HEK293 (cell line): ENCODE data around the gene MYO7B.

ENCODE experiments used
- CTCF ChIA-PET: fragments of 350-600 bp; formaldehyde crosslinking; extraction: SDS; loops from one replicate; lab custom pipeline; 2021; ENCODE audit warnings: antibody characterized with exemption; lab: Yijun Ruan, JAX
- POLR2A ChIA-PET: fragments of 300-600 bp; formaldehyde crosslinking; extraction: SDS; loops from one replicate; lab custom pipeline; 2020; ENCODE audit warnings: antibody characterized with exemption, inconsistent platforms; lab: Yijun Ruan, JAX
- H3K27ac ChIP-seq: fragments of 200-500 bp; sonication (Bioruptor generic); 2 replicates; pipeline ENCODE4 v1.5.1; 2014; ENCODE audit warnings: low read depth, low read length, control low read depth, inconsistent platforms; ENCODE audit errors: extremely low read depth
- H3K36me3 ChIP-seq, 2 experiments: fragments of 200-500 bp in 1 of 2; sonication (Bioruptor generic) in 1 of 2; 1 replicate in 1 of 2; 2 replicates in 1 of 2; pipeline ENCODE4 v1.5.1; 2014 to 2017; ENCODE audit warnings: inconsistent platforms in 2 of 2, low read length in 2 of 2; ENCODE audit not compliant: control insufficient read depth in 2 of 2, insufficient read depth in 1 of 2
- H3K4me1 ChIP-seq: fragments of 200-500 bp; sonication (Bioruptor generic); 2 replicates; pipeline ENCODE4 v1.5.1; 2014; ENCODE audit warnings: mild to moderate bottlenecking, low read length, inconsistent platforms; ENCODE audit not compliant: control insufficient read depth, insufficient read depth
- H3K4me3 ChIP-seq: 2 replicates; pipeline ENCODE4 v1.5.1; 2011; ENCODE audit warnings: low read depth, mild to moderate bottlenecking, control low read depth, low read length, moderate library complexity
- H3K9me3 ChIP-seq: fragments of 200-500 bp; sonication (Bioruptor generic); 2 replicates; pipeline ENCODE4 v1.5.1; 2014; ENCODE audit warnings: low read depth, low read length, inconsistent platforms; ENCODE audit not compliant: control insufficient read depth, insufficient read depth
- FEZF1 ChIP-seq: fragments of 450-650 bp; formaldehyde crosslinking; IDR thresholded peaks from 2 replicates; pipeline ENCODE4 v1.5.1; 2016; ENCODE audit warnings: missing biosample characterization, missing genetic modification characterization
- MZF1 ChIP-seq: fragments of 450-650 bp; formaldehyde crosslinking; IDR thresholded peaks from 2 replicates; pipeline ENCODE4 v1.5.1; 2017; ENCODE audit warnings: missing biosample characterization, missing genetic modification characterization, borderline replicate concordance
- SP7 ChIP-seq: fragments of 450-650 bp; formaldehyde crosslinking; IDR thresholded peaks from 2 replicates; pipeline ENCODE4 v1.5.1; 2016; ENCODE audit warnings: missing biosample characterization, missing genetic modification characterization
- TSHZ1 ChIP-seq: fragments of 450-650 bp; formaldehyde crosslinking; IDR thresholded peaks from 2 replicates; pipeline ENCODE4 v1.5.1; 2016; ENCODE audit warnings: missing biosample characterization, missing genetic modification characterization, borderline replicate concordance
- WT1 ChIP-seq: fragments of 450-650 bp; formaldehyde crosslinking; IDR thresholded peaks from 2 replicates; pipeline ENCODE4 v1.5.1; 2016; ENCODE audit warnings: missing biosample characterization, missing genetic modification characterization
- ZBTB17 ChIP-seq: fragments of 450-650 bp; formaldehyde crosslinking; IDR thresholded peaks from 2 replicates; pipeline ENCODE4 v1.5.1; 2016; ENCODE audit warnings: missing biosample characterization, missing genetic modification characterization
- ZFP3 ChIP-seq: fragments of 450-650 bp; formaldehyde crosslinking; IDR thresholded peaks from 2 replicates; pipeline ENCODE4 v1.5.1; 2016; ENCODE audit warnings: low read depth, missing biosample characterization, missing genetic modification characterization
- ZIC2 ChIP-seq: fragments of 450-650 bp; formaldehyde crosslinking; IDR thresholded peaks from 2 replicates; pipeline ENCODE4 v1.5.1; 2016; ENCODE audit warnings: missing biosample characterization, missing genetic modification characterization
- ZNF148 ChIP-seq: fragments of 450-650 bp; formaldehyde crosslinking; IDR thresholded peaks from 2 replicates; pipeline ENCODE4 v1.5.0; 2017; ENCODE audit warnings: missing biosample characterization, missing genetic modification characterization, borderline replicate concordance
- ZNF214 ChIP-seq: fragments of 450-650 bp; formaldehyde crosslinking; IDR thresholded peaks from 2 replicates; pipeline ENCODE4 v1.5.1; 2017; ENCODE audit warnings: missing biosample characterization, mild to moderate bottlenecking, missing genetic modification characterization, borderline replicate concordance
- ZNF366 ChIP-seq: fragments of 450-650 bp; formaldehyde crosslinking; conservative IDR thresholded peaks from 2 replicates; pipeline ENCODE4 v1.5.1; 2016; ENCODE audit warnings: missing biosample characterization, missing genetic modification characterization
- ZNF423 ChIP-seq: fragments of 450-650 bp; formaldehyde crosslinking; IDR thresholded peaks from 2 replicates; pipeline ENCODE4 v1.5.1; 2016; ENCODE audit warnings: missing biosample characterization, missing genetic modification characterization
- ZNF571 ChIP-seq: fragments of 450-650 bp; formaldehyde crosslinking; IDR thresholded peaks from 2 replicates; pipeline ENCODE4 v1.5.0; 2017; ENCODE audit warnings: missing biosample characterization, missing genetic modification characterization
- ZNF624 ChIP-seq: fragments of 450-650 bp; formaldehyde crosslinking; IDR thresholded peaks from 2 replicates; pipeline ENCODE4 v1.5.1; 2017; ENCODE audit warnings: missing biosample characterization, missing genetic modification characterization
- ZNF658 ChIP-seq: fragments of 450-650 bp; formaldehyde crosslinking; IDR thresholded peaks from 2 replicates; pipeline ENCODE4; 2016; ENCODE audit warnings: missing biosample characterization, missing genetic modification characterization
- ZNF701 ChIP-seq: fragments of 450-650 bp; formaldehyde crosslinking; IDR thresholded peaks from 2 replicates; pipeline ENCODE4 v1.5.1; 2016; ENCODE audit warnings: missing biosample characterization, missing genetic modification characterization
- ZSCAN23 ChIP-seq: fragments of 450-650 bp; formaldehyde crosslinking; IDR thresholded peaks from 2 replicates; pipeline ENCODE4 v1.5.1; 2016; ENCODE audit warnings: missing biosample characterization, missing genetic modification characterization
- TF ChIP-seq, protein P1 (sequence below): fragments of 450-650 bp; formaldehyde crosslinking; IDR thresholded peaks from 2 replicates; pipeline ENCODE4 v1.5.1; 2016; ENCODE audit warnings: missing biosample characterization, missing genetic modification characterization, low read depth

The MYO7B gene

GRCh38 chr2:127586136-127586535 is 50.7 kb downstream of the MYO7B start:
- Histone ChIP-seq H3K9me3 (no peaks in the 10 kb centered on the region), H3K4me3 (no peak overlapping the region), H3K4me1 (no peaks in the 10 kb centered on the region)
- POLR2A ChIA-PET = no interaction called here
- TF ChIP-seq ZNF214 (tag by site-specific recombination) (no peak), ZSCAN23 (tag by site-specific recombination) (no peak), ZNF423 (tag by site-specific recombination) (no peak), ZNF571 (tag by site-specific recombination) (no peak), FEZF1 (tag by site-specific recombination) (no peak), ZNF658 (tag by site-specific recombination) (no peak), MZF1 (no peak), ZNF366 (no peak), ZFP3 (tag by site-specific recombination) (no peak), ZNF624 (tag by site-specific recombination) (no peak), ZNF701 (no peak), ZNF148 (no peak), WT1 (no peak), ZBTB17 (tag by site-specific recombination) (no peak), SP7 (tag by site-specific recombination) (no peak)
- TF ChIP-seq, protein P1, sequence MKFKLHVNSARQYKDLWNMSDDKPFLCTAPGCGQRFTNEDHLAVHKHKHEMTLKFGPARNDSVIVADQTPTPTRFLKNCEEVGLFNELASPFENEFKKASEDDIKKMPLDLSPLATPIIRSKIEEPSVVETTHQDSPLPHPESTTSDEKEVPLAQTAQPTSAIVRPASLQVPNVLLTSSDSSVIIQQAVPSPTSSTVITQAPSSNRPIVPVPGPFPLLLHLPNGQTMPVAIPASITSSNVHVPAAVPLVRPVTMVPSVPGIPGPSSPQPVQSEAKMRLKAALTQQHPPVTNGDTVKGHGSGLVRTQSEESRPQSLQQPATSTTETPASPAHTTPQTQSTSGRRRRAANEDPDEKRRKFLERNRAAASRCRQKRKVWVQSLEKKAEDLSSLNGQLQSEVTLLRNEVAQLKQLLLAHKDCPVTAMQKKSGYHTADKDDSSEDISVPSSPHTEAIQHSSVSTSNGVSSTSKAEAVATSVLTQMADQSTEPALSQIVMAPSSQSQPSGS (tag by site-specific recombination) = no peak
- TF ChIP-seq, all 188 proteins: peak for 0
- H3K36me3 ChIP-seq = no peaks in the 10 kb centered on the region
- CTCF ChIA-PET = interaction anchor here (1.2 kb wide), 1 partner anchor 18 kb away, joined by 4 read pairs; no protein-coding TSS in a partner anchor
- no peak overlapping the region for H3K27ac ChIP-seq

DNA sequence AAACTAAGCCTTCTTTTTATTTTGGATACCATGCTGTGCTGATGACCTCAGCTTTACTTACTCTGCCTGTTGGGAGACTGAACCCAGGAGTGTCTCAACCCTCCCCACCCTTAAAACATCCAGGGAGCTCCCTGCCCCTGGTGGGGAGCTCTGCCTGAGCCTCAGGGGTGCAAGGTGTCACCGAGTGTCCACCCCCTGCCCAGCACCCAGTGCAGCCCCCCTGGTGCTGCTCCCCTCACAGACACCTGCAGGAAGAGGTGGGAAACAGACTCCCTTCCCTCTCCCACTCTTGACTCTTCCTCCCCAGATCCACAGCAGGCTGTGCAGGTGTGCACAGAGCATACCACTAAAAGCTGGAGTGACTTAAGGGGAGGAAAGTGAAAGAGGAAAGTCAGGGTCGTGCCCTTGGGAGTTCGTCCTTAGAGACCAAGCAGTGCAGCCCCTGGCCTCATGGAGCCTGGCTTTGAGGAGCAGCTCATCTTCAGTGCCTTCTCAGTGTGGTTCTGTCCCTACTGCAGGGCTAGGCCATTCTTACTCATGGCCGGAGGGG is 51.3 kb downstream of the MYO7B start:
- ChIA-PET POLR2A (no interaction called here), CTCF (interaction anchor here (1.2 kb wide), 1 partner anchor 17 kb away, joined by 4 read pairs; no protein-coding TSS in a partner anchor)
- peak; percentile 38 for TF ChIP-seq ZIC2 (tag by site-specific recombination)
- TF ChIP-seq TSHZ1 = no peak
- Histone ChIP-seq H3K36me3 (no peaks in the 10 kb centered on the region), H3K9me3 (no peaks in the 10 kb centered on the region), H3K27ac (no peak overlapping the region), H3K4me1 (no peaks in the 10 kb centered on the region), H3K4me3 (no peak overlapping the region)
